GM19372 (cell line): ENCODE measurements around the gene CDK2AP2.
"Not testable (repeated sequence)": the region's sequence is repeated elsewhere in the genome, so short reads cannot be mapped to it uniquely, and the experiment has no call there.

Experiments
- ATAC-seq: cut with Tn5 transposase; IDR thresholded peaks from one replicate; pipeline ENCODE4 v1.9.1; 2021; ENCODE audit warnings: mild to moderate bottlenecking, low read depth, moderate library complexity; ENCODE audit not compliant: unreplicated experiment

The CDK2AP2 gene

GRCh38 chr11:67491276-67492068 lies 16.5 kb downstream of the CDK2AP2 start:
- ATAC-seq, result no peak

- no peak for ATAC-seq
These were observed 17.3 kb downstream of the CDK2AP2 start for GRCh38 chr11:67490727-67491065.

GRCh38 chr11:67489885-67490726 lies 17.9 kb downstream of the CDK2AP2 start:
- no peak for ATAC-seq

GRCh38 chr11:67489203-67489884 lies 18.6 kb downstream of the CDK2AP2 start:
- no peak for ATAC-seq

DNA sequence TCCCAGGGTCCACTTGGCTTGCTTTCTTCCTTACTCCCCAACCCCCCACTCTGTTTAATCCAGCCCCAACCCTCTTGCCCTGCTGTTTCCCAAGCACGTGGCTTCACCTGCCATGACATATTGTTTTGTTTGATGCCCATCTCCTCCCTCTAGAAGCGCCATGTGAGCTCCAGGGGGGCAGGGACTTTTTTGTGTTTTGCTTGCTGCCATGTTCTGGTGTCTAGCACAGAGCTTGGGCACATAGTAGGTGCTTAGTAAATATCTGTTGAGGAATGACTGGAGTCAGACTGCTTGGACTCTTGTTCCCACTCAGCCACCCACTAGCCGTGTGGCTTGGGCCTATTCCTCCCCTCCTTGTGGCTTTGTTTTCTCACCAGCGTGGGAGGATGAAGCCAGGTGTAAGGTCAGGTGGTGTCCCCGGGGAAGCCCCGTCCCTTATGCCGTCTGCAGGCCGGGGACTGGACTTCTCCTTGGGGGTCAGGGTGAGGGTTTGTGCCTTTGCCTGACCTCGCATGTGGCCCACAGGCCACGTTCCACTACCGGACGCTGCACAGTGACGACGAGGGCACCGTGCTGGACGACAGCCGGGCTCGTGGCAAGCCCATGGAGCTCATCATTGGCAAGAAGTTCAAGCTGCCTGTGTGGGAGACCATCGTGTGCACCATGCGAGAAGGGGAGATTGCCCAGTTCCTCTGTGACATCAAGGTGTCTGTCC lies 21.3 kb downstream of the CDK2AP2 start:
- ATAC-seq, result no peak

DNA sequence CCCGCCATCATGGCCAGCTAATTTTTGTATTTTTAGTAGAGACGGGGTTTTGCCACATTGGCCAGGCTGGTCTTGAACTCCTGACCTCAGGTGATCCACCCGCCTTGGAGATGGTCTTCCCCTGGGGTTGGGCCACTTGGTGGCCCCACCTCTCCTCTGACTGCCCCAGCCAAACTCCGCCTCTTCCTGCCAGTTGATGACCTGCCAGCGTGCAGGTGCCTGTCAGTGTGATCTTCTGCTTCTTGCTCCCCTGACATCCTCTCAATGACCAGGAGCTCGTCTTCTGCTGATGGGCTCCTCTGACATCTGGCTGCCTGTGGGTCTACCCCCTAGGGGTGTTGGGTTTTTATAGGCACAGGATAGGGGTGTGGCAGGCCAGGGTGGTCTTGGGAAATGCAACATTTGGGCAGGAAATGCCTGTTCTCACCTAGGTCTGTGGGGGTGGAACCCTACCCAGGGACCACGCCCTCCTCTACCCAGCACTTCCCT lies 22.0 kb downstream of the CDK2AP2 start:
- ATAC-seq, result not testable (repeated sequence)

DNA sequence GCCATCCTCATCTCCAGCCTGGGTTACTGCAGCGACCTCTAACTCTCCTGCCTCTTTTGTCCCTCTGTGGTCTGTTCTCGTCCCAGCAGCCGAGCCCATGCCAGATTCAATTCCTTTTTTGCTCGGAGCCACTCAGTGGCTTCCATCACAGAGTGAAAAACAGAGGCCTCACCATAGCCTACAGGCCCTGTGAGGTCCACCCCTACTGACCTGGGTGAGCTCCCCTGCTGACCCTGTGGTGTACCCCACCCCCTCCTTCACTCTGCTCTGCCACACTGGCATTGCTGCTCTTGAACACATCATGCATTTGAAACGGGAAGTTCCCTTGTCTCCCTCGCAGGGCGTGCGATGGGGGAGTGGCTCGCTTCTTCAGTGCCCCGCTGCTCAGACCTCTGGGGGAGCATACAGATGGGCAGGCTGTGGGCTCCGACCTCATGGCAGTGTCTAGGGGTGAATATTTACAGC lies 23.1 kb downstream of the CDK2AP2 start:
- no peak for ATAC-seq

- ATAC-seq, result no peak
These were observed 23.9 kb downstream of the CDK2AP2 start for GRCh38 chr11:67483831-67484665.

DNA sequence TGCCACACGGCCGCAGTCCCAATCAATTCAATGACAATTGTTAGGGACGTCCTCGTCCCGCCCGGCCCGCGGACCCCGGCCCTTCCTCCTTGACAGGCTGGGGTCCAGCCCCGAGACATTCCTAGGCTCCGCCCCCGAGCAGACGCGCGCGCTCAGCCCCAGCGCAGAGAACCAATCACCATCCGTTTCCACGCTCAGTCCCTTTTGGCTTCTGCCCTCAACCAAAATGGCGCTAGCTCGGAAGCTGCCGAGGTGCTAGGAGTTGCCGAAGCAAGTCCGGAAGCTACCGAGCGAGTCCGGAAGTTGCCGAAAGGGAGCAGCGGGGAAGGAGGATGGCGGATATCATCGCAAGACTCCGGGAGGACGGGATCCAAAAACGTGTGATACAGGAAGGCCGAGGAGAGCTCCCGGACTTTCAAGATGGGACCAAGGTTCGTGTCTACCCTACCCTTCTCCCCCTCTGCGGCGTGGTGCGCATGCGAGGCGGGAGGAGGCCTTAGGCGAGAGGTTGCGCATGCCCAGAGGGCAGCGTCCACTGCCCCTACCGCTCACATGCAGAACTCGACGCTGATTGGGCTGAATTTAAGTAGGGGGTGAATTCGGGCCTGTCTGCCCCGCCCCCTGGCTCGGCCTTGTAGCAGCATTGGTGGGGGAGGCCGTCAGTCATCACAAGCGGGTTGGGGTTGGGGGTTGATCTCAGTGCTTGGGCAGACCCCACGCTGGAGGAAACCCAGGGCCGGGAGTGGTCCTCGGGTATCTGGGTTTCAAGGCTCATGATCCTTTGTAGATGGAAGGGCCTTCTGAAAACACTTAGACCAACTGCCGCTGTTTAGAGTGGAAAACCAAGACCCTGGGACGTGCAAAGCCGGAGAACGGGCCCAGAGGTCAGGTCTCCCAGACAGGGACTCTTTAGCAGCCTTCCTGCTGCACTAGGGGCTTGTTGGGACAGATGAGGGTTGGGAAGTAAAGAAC lies 24.8 kb downstream of the CDK2AP2 start, which contains the start of gene AIP:
AIP (plus strand) TSS at position 200 of the 972 bp plus-strand sequence; CDS start at position 333, 133 bp downstream.
- peak; percentile 65 for ATAC-seq

GRCh38 chr11:67482275-67482826 lies 25.6 kb downstream of the CDK2AP2 start:
- no peak for ATAC-seq

GRCh38 chr11:67477344-67478050 lies 30.5 kb downstream of the CDK2AP2 start:
- not testable (repeated sequence) for ATAC-seq

GRCh38 chr11:67476692-67477091 lies 31.3 kb downstream of the CDK2AP2 start:
- ATAC-seq, result not testable (repeated sequence)

DNA sequence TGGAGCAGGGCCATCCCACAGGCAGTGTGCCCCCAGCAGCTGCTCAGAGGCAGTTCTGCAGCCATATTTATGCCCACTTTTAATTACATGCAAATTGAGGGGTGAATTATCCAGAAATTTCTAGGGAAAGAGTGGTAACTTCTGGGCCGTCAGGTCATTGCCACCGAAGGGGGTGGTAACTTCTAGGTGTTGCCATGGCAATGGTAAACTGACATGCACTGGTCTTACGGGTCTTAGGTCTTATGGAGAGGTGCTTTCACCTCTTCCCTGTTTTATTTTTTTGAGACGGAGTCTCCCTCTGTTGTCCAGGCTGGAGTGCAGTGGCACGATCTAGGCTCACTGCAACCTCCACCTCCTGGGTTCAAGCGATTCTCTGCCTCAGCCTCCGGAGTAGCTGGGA lies 35.1 kb downstream of the CDK2AP2 start:
- ATAC-seq, result no peak

DNA sequence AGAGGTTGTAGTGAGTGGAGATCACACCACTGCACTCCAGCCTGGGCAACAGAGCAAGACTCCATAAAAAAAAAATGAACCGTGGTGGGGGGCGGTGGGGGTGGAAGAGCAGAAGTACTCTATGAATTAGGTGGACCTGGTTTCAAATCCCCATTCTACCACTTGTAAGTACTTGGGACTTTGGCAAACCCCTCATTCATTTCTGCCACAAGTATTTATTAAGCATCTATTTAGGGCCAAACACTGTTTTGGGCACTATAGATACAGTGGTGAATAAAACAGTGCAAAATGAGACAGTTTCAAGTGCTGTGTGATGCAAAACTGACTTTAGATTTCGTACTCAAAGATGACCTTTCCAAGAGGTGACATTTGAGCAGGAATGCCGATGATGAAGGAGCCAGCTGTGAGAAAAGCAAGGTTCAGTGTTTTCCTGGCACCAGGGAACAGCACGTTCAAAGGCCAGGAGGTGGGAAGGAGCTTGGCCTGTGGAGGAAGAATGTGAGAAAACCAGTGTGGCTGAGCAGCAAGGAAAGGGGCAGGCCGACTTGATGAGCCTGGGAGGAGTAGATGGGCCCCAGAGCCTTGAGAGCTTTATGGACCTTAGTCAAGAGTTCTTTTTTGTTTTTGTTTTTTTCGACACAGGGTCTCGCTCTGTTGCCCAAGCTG lies 37.5 kb downstream of the CDK2AP2 start:
- no peak for ATAC-seq

DNA sequence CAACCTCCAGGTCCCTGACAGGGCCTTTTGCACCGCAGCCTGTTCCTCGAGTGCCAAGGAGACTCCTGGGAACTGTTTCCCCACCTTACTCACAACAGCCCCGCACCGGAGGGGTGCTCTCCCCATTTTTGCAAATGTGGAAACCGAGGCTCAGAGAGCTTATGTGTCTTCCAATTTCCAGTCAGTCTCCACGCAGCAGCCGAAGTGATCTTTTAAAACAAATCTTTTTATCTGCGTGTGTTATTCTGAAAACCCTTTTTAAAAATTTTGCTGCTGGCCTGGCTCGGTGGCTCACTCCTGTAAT lies 38.5 kb downstream of the CDK2AP2 start:
- ATAC-seq, result no peak

GRCh38 chr11:67468759-67469507 lies 39.0 kb downstream of the CDK2AP2 start, which contains the start of gene TMEM134:
TSS of gene TMEM134 (minus strand) at chr11:67469251. CDS start at chr11:67469192, 59 bp downstream.
- ATAC-seq, result peak; percentile 63
